HG02759 (cell line): ENCODE measurements around the gene UHMK1.

ENCODE experiments used
- ATAC-seq: cut with Tn5 transposase; IDR thresholded peaks from one replicate; pipeline ENCODE4 v1.9.1; 2021; ENCODE audit warnings: mild to moderate bottlenecking, moderate library complexity; ENCODE audit not compliant: unreplicated experiment

Gene UHMK1

DNA sequence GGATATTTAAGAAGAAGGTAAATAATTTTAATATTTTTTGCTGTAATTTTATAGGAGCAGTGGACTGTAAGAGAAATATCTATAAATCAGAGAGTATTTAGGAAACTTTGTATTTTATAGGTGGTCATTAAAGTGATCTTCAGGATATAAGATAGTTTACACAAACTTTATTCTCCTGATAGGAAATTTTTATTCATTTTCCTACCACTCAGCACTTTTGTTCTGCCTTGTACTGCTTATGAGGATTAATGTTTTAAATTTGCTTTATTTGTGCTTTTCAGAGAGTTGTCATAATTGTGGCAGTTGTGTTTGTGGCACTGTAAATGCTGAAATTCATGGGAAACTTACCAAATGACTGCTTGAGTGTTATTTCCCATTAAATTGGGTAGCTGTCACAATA lies 29.7 kb downstream of the UHMK1 start:
- no peak for ATAC-seq

DNA sequence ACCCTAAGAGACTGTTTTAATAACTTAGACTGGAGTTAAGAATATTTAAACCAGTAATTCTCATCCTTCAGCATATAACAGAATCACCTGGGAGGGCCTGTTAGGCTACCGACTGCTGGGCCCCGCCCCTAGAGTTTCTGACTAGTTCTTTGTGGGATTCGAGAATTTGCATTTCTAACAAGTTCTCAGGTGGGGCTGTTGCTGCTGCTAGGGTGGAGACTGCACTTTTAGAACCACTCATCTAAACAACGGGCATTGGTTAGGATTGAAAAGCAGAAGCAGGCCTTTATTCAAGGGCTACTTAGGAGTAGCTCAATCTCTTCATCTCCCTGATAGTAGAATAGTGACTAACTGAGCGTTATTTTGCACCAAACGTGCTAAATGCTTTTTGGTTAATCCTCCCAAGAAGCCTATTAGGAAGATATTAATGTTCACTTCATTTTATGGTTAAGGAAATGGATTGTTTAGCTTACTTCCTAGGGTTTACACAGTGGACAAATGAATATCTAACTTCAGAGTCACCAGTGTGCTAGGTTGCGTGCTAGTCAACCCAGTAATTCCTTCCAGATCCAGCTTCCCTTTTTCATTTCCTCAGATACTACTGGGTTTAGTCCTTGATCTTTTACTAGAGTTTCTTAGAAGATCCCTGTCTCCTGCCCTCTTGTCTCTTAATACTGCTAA lies 32.8 kb downstream of the UHMK1 start:
- ATAC-seq: peak; percentile 93

DNA sequence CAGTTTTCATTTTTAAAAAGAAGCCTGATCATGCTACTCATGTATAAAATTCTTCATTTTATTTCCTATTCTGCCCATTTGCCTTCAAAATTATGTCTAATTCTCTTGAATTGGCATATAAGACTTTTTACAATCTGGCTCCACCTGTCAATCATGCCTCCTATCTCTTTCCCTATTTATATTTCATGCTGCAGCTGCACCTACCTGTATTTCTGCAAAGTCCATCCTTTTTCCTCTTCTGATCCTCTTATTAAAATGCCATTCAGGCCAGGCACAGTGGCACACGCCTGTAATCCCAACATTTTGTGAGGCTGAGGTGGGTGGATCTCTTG lies 33.3 kb downstream of the UHMK1 start:
- no peak for ATAC-seq

DNA sequence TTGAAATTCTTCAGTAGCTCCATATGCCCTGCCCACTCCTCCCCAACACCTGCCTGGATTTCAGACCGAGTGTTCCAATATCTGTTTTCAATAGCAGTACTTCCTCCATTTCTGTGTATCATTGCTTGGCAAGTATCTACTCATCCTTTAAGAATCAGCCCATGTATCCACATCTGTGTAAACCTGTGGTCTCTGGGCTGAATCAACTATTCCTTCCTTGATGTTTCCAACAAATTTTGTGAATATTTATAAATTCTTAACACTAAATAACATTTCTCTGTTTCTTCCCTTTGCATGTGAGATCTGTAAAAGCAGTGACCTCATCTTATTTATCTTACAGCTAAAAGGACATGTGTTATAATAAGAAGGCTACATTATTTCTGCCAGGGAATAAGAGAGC lies 37.9 kb downstream of the UHMK1 start:
- no peak for ATAC-seq

DNA sequence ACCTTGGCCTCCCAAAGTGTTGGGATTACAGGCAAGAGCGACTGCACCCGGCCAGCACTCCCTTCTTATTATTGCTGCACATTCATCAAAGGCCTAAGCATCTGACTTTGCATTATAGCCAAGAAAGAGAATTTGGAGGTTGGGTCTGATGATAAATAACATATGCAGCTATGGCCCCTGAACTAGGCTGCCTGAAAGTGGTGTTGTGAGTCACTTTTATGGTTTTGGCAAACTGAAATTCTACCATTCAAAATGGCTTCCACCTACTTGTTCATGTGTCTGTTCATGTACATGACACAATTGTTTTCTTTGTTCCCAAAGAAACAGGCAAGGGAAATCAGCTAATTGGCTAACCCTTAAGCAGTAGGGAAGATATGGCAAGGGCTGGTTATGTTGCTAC lies 38.9 kb downstream of the UHMK1 start:
- ATAC-seq: no peak

DNA sequence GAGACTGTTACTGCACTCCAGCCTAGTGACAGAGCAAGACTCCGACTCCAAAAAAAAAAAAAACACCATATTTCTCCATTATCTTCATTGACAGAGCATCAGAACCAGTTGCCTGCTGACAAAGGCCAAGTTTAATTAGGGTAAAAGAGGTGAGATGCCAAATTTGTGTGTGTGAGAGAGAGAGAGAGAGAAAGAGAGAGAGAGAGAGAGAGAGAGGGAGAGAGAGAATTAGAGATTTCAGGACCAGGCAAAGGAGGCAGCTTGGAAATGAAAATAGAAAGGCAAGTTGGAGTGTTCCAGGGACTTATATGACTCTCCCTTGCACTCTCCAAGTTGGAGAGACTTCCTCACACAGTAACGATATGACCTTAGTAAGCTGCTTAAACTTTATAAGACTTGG lies 39.6 kb downstream of the UHMK1 start:
- ATAC-seq: no peak

DNA sequence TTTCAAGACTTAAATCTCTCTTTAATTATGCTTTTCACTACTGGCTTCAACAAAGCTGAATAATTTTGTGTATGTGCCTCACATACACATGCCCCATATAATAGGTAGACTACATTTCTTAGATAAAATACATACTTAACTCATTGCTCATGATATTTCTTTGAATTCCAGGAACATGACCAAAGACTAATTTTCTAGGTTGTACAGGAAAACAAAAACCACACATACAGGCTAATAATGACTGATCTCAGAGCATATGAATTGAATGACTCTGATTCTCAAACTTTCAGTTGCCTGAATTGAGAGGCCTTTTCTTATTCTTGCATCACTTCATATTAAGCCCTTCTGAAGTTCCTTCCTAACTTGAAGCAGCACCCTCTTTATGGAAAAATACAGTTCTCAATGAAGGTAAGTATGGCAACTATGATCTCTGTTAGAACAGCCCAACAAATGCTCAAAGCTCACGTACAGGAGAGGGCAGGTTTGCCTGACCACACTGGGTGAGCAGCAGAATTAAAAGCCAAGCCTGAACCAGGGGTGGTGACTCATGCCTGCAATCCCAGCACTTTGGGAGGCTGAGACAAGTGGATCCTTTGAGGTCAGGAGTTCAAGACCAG lies 41.3 kb downstream of the UHMK1 start:
- ATAC-seq: no peak

DNA sequence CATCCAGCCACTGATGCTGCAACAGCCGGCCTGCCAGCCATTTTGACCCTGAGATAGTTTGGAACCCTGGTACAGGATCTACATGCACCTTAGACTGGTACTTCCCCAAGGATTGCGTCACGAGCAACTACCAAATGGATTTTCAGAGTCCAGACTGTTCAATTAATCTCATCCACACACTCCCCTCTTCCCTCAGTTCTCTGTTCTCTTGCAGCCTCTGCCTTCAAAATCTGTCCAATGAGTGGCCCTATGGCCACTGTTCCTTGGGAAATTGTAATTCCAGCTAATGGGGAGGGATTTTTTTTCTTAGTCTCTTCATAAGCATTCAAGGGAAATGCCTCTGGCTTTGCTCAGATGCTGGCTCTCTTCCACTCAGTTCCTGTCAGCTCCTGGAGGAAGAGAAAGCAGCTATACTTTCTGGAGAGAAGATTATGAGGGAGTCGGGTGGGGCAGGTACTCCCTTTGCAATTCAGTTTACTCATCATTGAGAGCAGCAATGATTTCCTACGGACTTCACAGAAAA lies 44.1 kb downstream of the UHMK1 start:
- ATAC-seq: no peak

DNA sequence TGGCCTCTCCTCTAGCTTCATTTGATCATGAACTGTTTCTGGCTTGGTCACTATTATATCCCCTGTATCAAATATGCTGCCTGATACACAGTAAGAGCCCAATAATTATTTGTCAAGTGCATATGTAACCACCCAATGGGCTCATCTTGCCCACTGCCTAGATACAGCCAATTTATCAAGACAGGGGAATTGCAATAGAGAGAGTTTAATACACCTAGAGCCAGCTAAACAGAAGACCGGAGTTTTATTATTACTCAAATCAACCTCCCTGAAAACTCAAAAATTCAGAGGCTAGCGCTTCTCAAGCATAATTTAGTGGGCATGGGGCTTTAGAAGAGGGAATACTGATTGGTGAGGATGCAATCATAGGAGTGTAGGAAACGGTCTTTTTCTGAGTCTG lies 45.6 kb downstream of the UHMK1 start:
- no peak for ATAC-seq

DNA sequence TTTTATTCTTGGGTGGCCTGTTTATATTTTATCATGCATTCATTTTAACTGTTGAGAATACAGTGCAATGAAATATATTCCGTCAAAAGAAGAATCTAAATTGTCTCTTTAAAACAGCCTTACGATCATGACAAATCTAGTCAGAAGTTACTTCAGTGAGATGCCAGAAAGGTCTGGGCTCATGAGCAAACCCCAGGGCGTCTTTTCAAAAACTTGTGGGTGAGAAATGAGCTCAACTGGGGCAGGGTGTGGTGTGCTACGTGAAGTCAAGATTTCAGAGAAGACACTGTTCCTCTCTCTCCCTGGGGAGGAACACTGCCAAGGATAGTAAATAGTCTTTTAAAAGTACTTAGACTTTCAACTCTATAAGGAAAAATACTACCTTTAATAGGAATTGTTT lies 50.6 kb downstream of the UHMK1 start:
- ATAC-seq: no peak

DNA sequence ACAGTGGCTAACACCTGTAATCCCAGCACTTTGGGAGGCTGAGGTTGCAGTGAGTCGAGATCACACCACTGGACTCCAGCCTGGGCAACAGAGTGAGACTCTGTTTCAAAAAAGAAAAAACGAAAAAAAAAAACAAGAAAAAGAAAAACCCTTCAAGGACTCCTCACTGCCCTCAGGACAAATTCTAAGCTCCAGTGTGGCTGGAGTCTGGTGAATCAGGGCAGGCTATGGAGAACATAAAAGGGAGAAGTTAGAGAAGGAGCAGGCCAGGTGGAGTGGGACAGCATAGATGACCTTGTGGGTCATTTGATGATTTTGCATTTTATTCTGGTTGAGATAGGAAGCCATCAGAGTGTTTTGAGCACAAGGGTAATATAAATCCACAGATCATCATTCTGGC lies 51.4 kb downstream of the UHMK1 start:
- no peak for ATAC-seq

DNA sequence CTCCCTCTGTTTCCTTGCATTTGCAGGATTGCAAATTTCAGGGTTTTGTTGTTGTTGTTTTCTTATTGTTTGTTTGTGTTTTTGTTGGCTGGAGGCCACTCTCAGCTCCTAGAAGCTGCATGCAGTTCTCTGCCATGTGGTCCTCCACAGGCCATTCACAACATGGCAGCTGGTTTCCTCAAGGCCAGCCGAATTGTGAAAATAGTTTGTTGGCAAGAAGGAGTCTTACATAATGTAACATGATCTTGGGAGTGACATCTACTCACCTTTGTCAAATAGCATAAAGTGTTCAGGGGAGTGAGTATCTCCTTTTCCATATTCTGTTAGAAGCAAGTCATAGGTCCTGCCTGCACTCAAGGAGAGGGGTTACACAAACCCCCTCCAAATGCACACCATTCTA lies 53.3 kb downstream of the UHMK1 start:
- no peak for ATAC-seq

DNA sequence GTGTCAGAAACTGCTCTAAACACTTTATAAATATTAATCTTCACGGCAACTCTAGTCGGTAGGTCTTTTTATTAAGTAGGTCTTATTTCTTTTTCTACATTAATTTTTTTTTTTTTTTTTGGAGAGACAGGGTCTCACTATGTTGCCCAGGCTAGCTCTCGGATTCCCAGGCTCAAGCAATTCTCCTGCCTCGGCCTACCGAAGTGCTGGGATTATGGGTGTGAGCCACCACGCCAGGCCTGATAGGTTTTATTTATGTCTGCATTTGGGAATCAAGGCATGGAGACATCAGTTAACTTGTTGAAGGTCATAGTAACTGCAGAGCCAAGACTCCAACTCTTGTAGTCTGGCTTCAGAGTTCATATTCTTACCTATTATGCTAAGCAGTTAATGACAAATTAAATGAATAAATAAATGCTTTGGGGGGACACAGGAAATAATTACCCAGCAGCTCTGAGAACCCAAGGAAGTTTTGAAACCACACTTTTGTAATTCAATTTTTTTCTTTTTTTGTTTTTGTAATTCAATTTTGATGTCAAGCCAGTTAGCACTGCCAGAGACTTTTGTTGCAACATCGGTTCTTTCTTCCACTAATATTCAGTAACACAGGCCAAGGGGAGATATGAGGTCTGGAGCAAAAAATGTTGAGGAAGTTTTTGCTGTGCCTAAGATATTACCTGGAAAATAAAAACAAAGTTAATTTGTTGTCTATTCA lies 54.5 kb downstream of the UHMK1 start:
- ATAC-seq: no peak

DNA sequence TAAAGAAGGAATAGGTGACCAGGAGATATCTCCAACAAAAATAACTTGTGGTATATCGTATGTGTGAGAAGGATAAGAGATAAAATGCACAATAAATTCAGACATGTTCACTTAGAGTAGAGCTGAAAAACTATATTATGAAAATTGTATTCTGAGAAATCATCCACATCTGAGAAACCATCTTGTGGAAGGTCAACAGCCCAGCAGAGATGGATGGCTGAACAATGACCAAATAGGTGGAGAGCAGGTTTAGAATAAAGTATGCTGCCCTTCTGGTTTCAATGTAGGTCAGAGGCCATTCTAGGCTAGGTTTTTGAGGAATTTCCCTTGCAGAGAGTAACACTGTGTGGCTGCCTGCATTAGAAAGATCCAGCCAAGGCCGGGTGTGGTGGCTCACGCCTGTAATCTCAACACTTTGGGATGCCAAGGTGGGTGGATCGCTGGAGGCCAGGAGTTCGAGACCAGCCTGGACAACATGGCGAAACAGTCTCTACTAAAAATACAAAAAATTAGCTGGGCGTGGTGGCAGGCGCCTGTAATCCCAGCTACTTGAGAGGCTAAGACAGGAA lies 55.1 kb downstream of the UHMK1 start:
- no peak for ATAC-seq

DNA sequence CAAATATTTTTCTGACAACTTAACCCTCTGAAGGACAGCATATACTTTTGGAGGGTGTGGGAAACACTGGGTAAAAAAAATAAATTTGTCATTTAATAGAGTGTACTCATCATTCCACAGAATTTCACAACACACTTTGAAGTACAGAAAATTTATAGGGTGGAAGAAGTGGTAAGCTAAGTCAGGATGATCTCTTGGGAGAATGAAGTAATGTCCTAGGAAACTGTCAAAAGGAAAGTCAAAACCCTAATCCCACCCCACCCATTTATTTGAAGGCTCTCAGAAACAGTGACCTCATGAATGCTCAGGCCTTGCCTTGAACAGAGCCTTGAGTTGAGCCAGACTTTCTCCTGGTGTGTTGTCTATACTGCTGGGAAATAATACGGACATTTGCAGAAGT lies 56.6 kb downstream of the UHMK1 start:
- no peak for ATAC-seq

DNA sequence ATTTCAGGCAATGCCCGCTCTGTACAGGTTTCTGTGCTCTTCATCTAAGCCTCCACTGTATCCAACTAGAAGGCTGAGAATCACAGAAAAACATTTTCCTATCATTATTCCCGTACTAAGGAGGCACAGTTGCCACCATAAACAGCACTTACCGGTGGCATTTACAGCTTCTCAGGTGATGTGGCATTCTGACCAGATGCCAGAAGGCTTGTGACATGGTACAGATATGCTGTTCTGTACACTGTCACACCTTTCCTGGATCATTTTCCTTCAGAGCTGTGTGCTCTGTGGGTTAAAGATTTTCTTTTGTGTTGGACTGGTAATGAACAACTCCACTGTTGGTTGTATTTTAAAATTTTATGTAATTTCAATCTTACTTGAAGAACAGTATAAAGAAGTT lies 59.9 kb downstream of the UHMK1 start:
- ATAC-seq: no peak

DNA sequence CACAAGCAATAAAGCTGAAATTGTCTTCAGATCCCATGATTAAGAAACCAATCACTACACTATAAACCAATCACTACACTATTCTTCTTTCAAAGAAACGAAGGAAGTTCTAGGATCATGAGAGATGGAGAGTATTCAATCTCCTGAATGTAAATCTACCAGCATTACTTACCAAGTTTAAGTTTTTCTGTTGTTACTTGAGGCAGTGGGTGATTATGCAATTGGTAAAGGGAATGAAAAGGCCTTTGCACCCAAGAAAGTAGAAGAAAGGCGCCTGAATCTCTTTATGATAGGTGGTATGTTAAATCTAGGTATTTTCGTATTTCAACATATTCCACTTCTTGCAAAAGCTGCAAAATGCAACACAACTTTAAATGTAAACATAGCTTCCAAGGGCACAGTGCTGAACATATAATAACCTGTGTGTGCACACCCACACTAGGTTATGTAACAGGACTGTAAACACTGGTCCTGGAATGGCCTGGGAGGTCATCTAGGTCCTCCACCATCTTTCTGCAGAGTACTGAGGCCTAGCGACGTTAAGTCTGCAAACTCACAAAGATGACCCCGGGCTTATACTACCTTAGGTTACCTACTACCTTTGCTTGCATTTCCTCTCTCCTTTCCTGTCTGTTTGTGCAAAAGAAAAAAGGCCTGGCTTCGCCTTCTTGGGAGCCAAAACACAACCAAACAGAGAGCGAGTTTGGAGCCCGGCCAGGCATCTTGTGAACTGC lies 62.9 kb downstream of the UHMK1 start:
- ATAC-seq: no peak

DNA sequence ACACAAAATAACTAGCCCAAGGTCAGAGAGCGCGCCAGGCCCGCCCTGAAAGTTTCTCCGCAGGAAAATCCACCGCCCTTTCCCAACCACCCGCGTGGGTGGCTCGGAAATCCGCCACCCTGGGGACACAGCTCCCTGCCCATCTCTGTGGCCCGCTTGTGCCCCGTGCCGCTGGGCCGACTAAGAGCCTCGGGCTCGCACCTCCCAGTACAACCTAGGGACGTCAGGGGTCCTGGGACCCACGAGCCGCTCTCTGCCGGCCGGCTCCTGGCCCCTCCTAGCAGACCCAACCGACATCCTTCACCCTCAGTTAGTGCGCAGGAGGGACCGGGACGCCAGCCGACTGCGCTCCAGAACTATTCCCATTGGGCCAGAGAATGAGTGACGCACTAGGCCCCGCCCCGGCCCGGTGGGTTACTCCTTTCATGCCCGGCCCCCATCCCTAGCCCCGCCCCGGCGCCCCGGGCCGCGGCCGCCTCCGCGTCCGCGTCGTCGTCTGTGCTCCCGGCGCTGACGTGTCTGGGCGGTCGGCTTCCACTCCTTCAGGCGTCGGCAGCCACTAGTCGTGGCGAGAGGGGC lies 63.5 kb downstream of the UHMK1 start:
- peak; percentile 93 for ATAC-seq

DNA sequence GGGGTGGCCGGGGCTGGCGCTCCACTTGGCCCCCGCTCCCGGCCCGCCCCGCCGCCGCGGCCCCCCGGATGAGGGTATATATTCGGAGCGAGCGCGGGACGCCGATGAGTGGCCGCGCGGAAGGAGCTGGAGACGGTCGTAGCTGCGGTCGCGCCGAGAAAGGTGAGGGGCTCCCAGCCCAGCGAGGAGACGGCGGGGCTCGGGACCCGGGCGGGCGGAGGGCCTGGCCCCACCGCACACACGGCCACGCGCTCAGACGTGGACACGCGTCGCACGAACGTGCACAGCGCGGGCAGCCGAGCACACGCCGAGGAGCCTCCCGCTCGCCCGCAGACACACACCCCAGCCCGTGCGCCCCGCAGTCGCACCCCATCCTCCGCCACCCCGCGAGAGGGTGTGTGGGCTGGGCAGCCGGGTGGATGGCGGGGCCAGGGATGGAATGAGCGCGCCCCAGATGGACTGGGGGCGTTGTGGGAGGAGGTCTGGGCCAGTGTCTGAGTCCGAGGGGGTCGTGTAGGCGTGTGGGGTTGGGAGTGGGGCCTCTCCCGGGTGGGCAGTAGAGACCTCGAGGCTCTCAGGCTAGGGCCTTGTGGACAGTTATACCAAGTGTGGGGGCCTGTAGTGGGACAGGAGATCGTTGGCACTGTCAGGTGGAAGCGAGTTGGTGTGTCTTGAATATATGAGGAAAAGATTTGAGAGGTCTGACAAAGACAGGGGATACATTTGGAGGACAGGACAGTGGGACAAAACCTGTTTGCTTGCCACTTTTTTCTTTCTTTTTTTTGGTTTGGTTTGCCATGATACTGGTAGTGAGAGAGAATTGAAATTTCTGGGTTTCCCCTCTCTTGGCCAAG lies 64.2 kb downstream of the UHMK1 start, which contains the start of gene UAP1:
TSS of gene UAP1 (plus strand) at position 107 of the 854 bp plus-strand sequence. CDS start 4,347 bp downstream, outside the sequence.
- peak; percentile 33 for ATAC-seq

DNA sequence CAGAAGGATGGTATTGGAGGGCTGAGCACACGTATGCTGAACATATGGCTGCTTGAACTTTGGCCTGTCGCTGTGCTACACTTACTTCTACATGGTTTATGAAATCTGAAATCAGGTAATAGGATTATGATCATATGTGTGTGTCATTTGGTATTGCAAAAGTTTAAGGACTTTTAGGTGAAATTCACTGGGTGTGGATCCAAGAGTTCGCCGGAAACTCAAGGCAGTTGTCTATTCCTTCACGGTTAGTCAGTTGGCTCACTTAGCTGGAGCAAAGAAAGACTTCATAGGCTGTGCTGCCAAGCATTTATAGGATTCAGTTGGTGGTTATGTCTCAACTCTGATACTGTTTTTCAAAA lies 64.8 kb downstream of the UHMK1 start:
- ATAC-seq: no peak
